Measurements from ENCODE around the gene TMC1. TPM values are rescaled to one million over a fixed set of nuclear protein-coding genes. Genes with fewer than 3 reads are reported as not detected.

Gene TMC1
- total and polyA plus RNA-seq, 2 of the 13 experiments (the other 11 are each of a cell fraction or from before 2014, with no cell fraction given) = 0.02 to 0.03 TPM

DNA sequence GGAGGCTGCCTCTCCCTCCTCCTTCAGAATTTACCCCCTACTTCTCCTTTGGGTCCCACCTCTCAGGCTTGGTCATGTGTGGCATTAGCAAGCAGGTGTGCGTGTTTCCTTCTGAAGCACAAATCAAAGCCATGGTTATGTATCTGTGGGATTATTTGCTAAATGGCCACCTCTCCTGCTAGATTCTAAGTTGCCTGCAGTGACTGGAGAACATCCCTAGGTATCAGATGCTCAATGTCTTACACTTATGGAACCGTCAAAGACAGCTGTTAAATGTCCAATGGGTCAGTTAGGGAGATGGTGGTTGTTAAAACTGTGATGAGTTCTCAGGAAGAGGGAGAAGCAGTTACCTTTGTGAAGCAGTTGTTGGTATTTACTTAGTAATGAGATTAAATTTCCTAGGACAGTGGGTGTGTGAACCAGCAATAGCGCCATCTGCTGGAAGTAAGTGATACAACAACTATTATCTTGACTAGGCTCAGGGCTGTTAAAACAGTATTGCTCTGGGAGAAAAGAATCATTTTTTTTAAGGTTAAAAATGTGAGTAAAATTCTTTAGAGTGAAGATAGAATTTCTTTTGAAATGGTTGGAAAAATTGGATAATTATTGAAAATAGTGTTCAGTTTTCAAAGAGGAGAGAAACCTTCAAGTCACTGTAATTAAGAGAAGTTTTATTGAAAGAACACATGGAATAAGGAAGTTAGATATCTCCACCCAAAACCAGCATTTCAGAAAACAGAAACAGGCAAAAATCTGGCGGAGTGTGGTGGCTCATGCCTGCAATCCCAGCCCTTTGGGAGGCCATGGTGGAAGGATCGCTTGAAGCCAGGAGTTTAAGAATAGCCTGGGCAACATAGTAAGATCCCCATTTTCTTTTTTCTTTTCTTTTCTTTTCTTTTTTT, 71.3 kb downstream of the TMC1 start:
- no peaks in the 10 kb centered on the region for H3K9me3 ChIP-seq (ENCODE audit: low read length)
- ChIA-PET CTCF (ENCODE audit: low intra/inter-chr PET ratio, low total read pairs) (interaction anchor here (1.2 to 4.1 kb wide), 4 partner anchors 300 to 321 kb away, joined by 4 to 34 read pairs (median 12); no protein-coding TSS in a partner anchor), POLR2A (no interaction called here)
- no peak overlapping the region for H3K9ac ChIP-seq (ENCODE audit: insufficient read depth, low read depth, low read length)
- H3K79me2 ChIP-seq (ENCODE audit: insufficient read depth, low read length) = no peaks in the 10 kb centered on the region
- FAIRE-seq (peak; percentile 76), ATAC-seq (peak; percentile 89), DNase-seq (ENCODE audit: low spot score) (peak; percentile 30)
- H3K27me3 ChIP-seq (ENCODE audit: control insufficient read depth in 1 of 2, insufficient read depth in 2 of 2, low read length in 2 of 2) = no peaks in the 10 kb centered on the region; a peak in 1 of 5 replicates
- intact Hi-C loops (cut with micrococcal nuclease; ENCODE audit: unreplicated experiment) = loop anchor here (1.0 kb wide), 4 partner anchors 230 to 553 kb away; no protein-coding TSS in a partner anchor
- H3K36me3 ChIP-seq (replicated peaks in 1 of 2; ENCODE audit: control insufficient read depth in 1 of 2, insufficient read depth in 2 of 2, low read length in 2 of 2) = no peaks in the 10 kb centered on the region
- in situ Hi-C loops (cut with HindIII; ENCODE audit: extremely low pct_ligation_motif_present, low pct_unique_long_range_greater_than_20kb) = loop anchor here (5.0 to 25.0 kb wide), 2 partner anchors 310 to 555 kb away; no protein-coding TSS in a partner anchor
- H3K27ac ChIP-seq (ENCODE audit: extremely low read length, insufficient read depth, low read length) = no peak overlapping the region
- TF ChIP-seq RAD21 (CRISPR knock-in tag; IDR thresholded peaks at IDR 0.05) (peak; percentile 66), KDM2A (CRISPR knock-in tag; IDR thresholded peaks at IDR 0.05; ENCODE audit: borderline replicate concordance, low read depth) (no peak), SIX1 (CRISPR knock-in tag; IDR thresholded peaks at IDR 0.05; ENCODE audit: borderline replicate concordance) (peak; percentile 64; the same call in 1 of the 2 replicates), FOXA3 (CRISPR knock-in tag; IDR thresholded peaks at IDR 0.05) (peak; percentile 63), RXRB (CRISPR knock-in tag; IDR thresholded peaks at IDR 0.05; ENCODE audit: borderline replicate concordance) (0 out of 2 replicates have a peak, but pooled peaks have one; percentile 16), FOXA1 (IDR thresholded peaks at IDR 0.05) (no peak), FOXA1 (CRISPR knock-in tag; IDR thresholded peaks at IDR 0.05) (peak; percentile 71), MTA3 (CRISPR knock-in tag; IDR thresholded peaks at IDR 0.05) (no peak), ZNF768 (CRISPR knock-in tag; IDR thresholded peaks at IDR 0.05) (no peak), SMYD3 (CRISPR knock-in tag; IDR thresholded peaks at IDR 0.05) (no peak), ZFAT (CRISPR knock-in tag; conservative IDR thresholded peaks at IDR 0.05) (no peak), SMC3 (IDR thresholded peaks at IDR 0.05; ENCODE audit: low read length) (peak; percentile 88), EHMT2 (IDR thresholded peaks at IDR 0.05; ENCODE audit: borderline replicate concordance, low read depth, low read length) (no peak), CTCF (CRISPR knock-in tag; IDR thresholded peaks at IDR 0.05) (peak; percentile 78), STAG1 (CRISPR knock-in tag; IDR thresholded peaks at IDR 0.05) (peak; percentile 82)
- TF ChIP-seq, protein P1, sequence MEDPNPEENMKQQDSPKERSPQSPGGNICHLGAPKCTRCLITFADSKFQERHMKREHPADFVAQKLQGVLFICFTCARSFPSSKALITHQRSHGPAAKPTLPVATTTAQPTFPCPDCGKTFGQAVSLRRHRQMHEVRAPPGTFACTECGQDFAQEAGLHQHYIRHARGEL (CRISPR knock-in tag; IDR thresholded peaks at IDR 0.05) = no peak
- TF ChIP-seq, protein P2, sequence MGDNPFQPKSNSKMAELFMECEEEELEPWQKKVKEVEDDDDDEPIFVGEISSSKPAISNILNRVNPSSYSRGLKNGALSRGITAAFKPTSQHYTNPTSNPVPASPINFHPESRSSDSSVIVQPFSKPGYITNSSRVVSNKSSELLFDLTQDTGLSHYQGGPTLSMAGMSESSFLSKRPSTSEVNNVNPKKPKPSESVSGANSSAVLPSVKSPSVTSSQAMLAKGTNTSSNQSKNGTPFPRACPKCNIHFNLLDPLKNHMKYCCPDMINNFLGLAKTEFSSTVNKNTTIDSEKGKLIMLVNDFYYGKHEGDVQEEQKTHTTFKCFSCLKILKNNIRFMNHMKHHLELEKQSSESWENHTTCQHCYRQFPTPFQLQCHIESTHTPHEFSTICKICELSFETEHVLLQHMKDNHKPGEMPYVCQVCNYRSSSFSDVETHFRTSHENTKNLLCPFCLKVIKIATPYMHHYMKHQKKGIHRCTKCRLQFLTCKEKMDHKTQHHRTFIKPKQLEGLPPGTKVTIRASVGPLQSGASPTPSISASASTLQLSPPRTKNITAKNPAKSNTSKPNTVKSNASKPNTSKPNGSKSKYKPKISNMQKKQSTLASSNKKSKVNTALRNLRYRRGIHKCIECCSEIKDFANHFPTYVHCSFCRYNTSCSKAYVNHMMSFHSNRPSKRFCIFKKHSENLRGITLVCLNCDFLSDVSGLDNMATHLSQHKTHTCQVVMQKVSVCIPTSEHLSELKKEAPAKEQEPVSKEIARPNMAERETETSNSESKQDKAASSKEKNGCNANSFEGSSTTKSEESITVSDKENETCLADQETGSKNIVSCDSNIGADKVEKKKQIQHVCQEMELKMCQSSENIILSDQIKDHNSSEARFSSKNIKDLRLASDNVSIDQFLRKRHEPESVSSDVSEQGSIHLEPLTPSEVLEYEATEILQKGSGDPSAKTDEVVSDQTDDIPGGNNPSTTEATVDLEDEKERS (CRISPR knock-in tag; IDR thresholded peaks at IDR 0.05) = no peak
- no TSS peak for BruUV-seq (replicated peaks)
- H3K4me3 ChIP-seq (replicated peaks in 1 of 3; ENCODE audit: insufficient read depth in 1 of 3, low read depth in 2 of 3, low read length in 3 of 3) = no peak overlapping the region
- no peak overlapping the region for H3K4me2 ChIP-seq (ENCODE audit: low read depth, low read length)
- H4K20me1 ChIP-seq (ENCODE audit: insufficient read depth, low read length) = no peaks in the 10 kb centered on the region
- H3K4me1 ChIP-seq (ENCODE audit: insufficient read depth, low read length) = no peaks in the 10 kb centered on the region
- 13% methylated on average over 5 of the region's 5 CpGs for WGBS (ENCODE audit: low lambda C conversion rate)
- H2AFZ ChIP-seq (ENCODE audit: low read length) = no peak overlapping the region

Measured in HepG2 (cell line).